ENCODE measurements around the gene F2RL3.

DNA sequence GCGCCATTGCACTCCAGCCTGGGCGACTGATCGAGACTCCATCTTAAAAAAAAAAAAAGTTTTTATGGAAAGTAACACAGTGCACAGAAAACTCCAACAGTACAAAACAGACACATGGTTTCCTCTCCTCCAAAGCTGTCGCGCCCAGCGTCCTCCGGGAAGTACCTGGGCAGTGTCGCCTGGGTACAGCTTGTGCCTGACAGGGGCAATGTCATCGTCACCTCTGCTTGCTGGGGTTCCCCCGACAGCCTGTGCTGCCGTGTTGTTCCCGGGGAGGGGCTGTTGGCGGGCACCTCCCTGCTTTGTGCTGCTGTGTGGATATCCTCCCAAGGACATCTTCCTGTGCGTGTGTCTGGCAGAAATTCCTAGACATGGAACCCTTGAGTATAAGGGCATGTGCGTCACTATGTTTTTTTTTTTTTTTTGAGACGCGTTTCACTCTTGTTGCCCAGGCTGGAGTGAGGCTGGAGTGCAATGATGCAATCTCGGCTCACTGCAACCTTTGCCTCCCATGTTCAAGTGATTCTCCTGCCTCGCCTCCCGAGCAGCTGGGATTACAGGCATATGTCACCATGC lies 2.4 kb upstream of the F2RL3 start:
- TF ChIP-seq, protein P1, sequence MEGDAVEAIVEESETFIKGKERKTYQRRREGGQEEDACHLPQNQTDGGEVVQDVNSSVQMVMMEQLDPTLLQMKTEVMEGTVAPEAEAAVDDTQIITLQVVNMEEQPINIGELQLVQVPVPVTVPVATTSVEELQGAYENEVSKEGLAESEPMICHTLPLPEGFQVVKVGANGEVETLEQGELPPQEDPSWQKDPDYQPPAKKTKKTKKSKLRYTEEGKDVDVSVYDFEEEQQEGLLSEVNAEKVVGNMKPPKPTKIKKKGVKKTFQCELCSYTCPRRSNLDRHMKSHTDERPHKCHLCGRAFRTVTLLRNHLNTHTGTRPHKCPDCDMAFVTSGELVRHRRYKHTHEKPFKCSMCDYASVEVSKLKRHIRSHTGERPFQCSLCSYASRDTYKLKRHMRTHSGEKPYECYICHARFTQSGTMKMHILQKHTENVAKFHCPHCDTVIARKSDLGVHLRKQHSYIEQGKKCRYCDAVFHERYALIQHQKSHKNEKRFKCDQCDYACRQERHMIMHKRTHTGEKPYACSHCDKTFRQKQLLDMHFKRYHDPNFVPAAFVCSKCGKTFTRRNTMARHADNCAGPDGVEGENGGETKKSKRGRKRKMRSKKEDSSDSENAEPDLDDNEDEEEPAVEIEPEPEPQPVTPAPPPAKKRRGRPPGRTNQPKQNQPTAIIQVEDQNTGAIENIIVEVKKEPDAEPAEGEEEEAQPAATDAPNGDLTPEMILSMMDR (IDR thresholded peaks at IDR 0.05): no peak
- no peak for TF ChIP-seq POLR2AphosphoS5 (IDR thresholded peaks at IDR 0.05; ENCODE audit: low read depth, low read length)
- TF ChIP-seq TCF7L2 (IDR thresholded peaks at IDR 0.05; ENCODE audit: low read depth, low read length): no peak
- no peak for TF ChIP-seq SIN3A (IDR thresholded peaks at IDR 0.05; ENCODE audit: borderline replicate concordance, insufficient read depth, low read depth, low read length)
